HepG2 (cell line): ENCODE data around the gene IGHMBP2. TPM values are rescaled to one million over a fixed set of nuclear protein-coding genes. Genes with fewer than 3 reads are reported as not detected.
"Not testable (repeated sequence)": the region's sequence is repeated elsewhere in the genome, so short reads cannot be mapped to it uniquely, and the experiment has no call there.

Source experiments
- ATAC-seq: fragments of 200-7000 bp; cut with Tn5 transposase; 3 replicates; pipeline ENCODE4 v1.9.1; 2020; ENCODE audit warnings: mild to moderate bottlenecking, moderate library complexity
- BruUV-seq: library from RNA; stranded (reverse); fragments of 400-500 nt; replicated peaks from 2 replicates; lab custom pipeline; 2021; lab: Mats Ljungman, UMichigan
- CTCF ChIA-PET: fragments of 300-600 bp; formaldehyde crosslinking; extraction: SDS; loops from one replicate; lab custom pipeline; 2021; ENCODE audit warnings: low total read pairs, inconsistent platforms, low intra/inter-chr PET ratio; lab: Yijun Ruan, JAX
- POLR2A ChIA-PET: fragments of 350-600 bp; sonication (Branson Sonifier 250); formaldehyde crosslinking; loops from one replicate; lab custom pipeline; 2020; ENCODE audit warnings: antibody characterized with exemption, inconsistent platforms; lab: Yijun Ruan, JAX
- DNase-seq: peaks from one replicate; pipeline ENCODE4 v3.0.0-alpha.2; 2015; ENCODE audit warnings: low spot score
- FAIRE-seq: peaks from 3 replicates; lab custom pipeline; 2011; peaks lifted over from hg19 to GRCh38; lab: Jason Lieb, UNC
- H2AFZ ChIP-seq: one replicate; pipeline ENCODE4 v1.6.1; 2011; ENCODE audit warnings: low read length, inconsistent platforms
- H3K27ac ChIP-seq: fragments of 300-600 bp; 3 replicates; pipeline ENCODE4 v1.8.0; 2011; ENCODE audit warnings: mixed run types, mild to moderate bottlenecking, mixed read lengths, low read length, inconsistent platforms; ENCODE audit not compliant: insufficient read depth; ENCODE audit errors: extremely low read length
- H3K27me3 ChIP-seq, 2 experiments: fragments of 200-600 bp in 1 of 2; 2 replicates in 1 of 2; 3 replicates in 1 of 2; pipeline versions ENCODE4 v1.6.0 to v1.8.0; 2011; ENCODE audit warnings: low read length in 2 of 2, mild to moderate bottlenecking in 2 of 2, moderate library complexity in 2 of 2, inconsistent platforms in 1 of 2; ENCODE audit not compliant: insufficient read depth in 2 of 2, control insufficient read depth in 1 of 2
- H3K36me3 ChIP-seq, 2 experiments: fragments of 200-600 bp in 1 of 2; replicated peaks in 1 of 2; 2 replicates in 1 of 2; 3 replicates in 1 of 2; pipeline versions ENCODE4 v1.5.1 to v1.8.0; 2011; ENCODE audit warnings: low read length in 2 of 2, inconsistent platforms in 1 of 2; ENCODE audit not compliant: insufficient read depth in 2 of 2, control insufficient read depth in 1 of 2
- H3K4me1 ChIP-seq: 2 replicates; pipeline ENCODE4 v1.5.1; 2012; ENCODE audit warnings: low read length, inconsistent platforms; ENCODE audit not compliant: insufficient read depth
- H3K4me2 ChIP-seq: 2 replicates; pipeline ENCODE4 v1.6.0; 2011; ENCODE audit warnings: low read depth, low read length, inconsistent platforms
- H3K4me3 ChIP-seq, 3 experiments: fragments of 200-600 bp in 1 of 3; sonication (generic), shearing (Covaris generic) in 1 of 3; replicated peaks in 1 of 3; 2 replicates each; pipeline ENCODE4 v1.5.1; 2011 to 2016; ENCODE audit warnings: low read length in 3 of 3, inconsistent platforms in 2 of 3, low read depth in 2 of 3, mild to moderate bottlenecking in 2 of 3, control low read depth in 1 of 3, mixed read lengths in 1 of 3; ENCODE audit not compliant: insufficient read depth in 1 of 3
- H3K79me2 ChIP-seq: one replicate; pipeline ENCODE4 v1.6.1; 2011; ENCODE audit warnings: low read length, inconsistent platforms; ENCODE audit not compliant: insufficient read depth
- H3K9ac ChIP-seq: 2 replicates; pipeline ENCODE4 v1.6.0; 2011; ENCODE audit warnings: mild to moderate bottlenecking, low read depth, low read length, inconsistent platforms; ENCODE audit not compliant: insufficient read depth
- H3K9me3 ChIP-seq: 2 replicates; pipeline ENCODE4 v1.5.1; 2012; ENCODE audit warnings: mild to moderate bottlenecking, low read length
- H4K20me1 ChIP-seq: 2 replicates; pipeline ENCODE4 v1.6.0; 2011; ENCODE audit warnings: inconsistent platforms, mild to moderate bottlenecking, low read length, moderate library complexity; ENCODE audit not compliant: insufficient read depth
- SMYD3 ChIP-seq: sonication (generic); formaldehyde crosslinking; IDR thresholded peaks from 2 replicates; pipeline ENCODE4 v1.8.1; 2023; ENCODE audit warnings: mild to moderate bottlenecking, missing genetic modification reagents
- ZNF530 ChIP-seq: sonication (generic); formaldehyde crosslinking; IDR thresholded peaks from 2 replicates; pipeline ENCODE4 v1.5.0; 2020; ENCODE audit warnings: low read depth, mild to moderate bottlenecking, missing genetic modification reagents
- WGBS: methylation state at CpG from one replicate; pipeline ENCODE4 v1.1.6; 2017; ENCODE audit warnings: low lambda C conversion rate; 5-methylcytosine and 5-hydroxymethylcytosine counted together
- in situ Hi-C: cut with HindIII; loops from 2 replicates; pipeline ENCODE4 v1.10.0; 2017; ENCODE audit warnings: low pct_unique_long_range_greater_than_20kb; ENCODE audit not compliant: extremely low pct_ligation_motif_present
- intact Hi-C: fragments of 100-400 bp; cut with micrococcal nuclease; formaldehyde crosslinking; loops from one replicate; pipeline ENCODE4 v1.10.0; 2022; ENCODE audit not compliant: unreplicated experiment
- polyA plus RNA-seq, 8 experiments: library from polyadenylated mRNA; depleted of rRNA in 3 of 8; stranded (reverse) in 7 of 8; unstranded in 1 of 8; fragments of >200 nt; fragmentation: Illumina TruSeq in 4 of 8; extraction: Trizol in 4 of 8; gene quantifications; 2 replicates each; pipeline versions ENCODE4 v1.2.1 to v1.2.3, GENCODE V29; 2011 to 2016; ENCODE audit warnings: low read depth in 4 of 8, missing spikeins in 1 of 8, mixed read lengths in 1 of 8; ENCODE audit not compliant: insufficient read depth in 1 of 8
- total RNA-seq, 5 experiments: library from RNA; depleted of rRNA; stranded (reverse); fragments of >200 nt; fragmentation: Illumina TruSeq; extraction: Trizol; gene quantifications; 2 replicates each; pipeline ENCODE4 v1.2.3, GENCODE V29; 2016; ENCODE audit warnings: low read depth in 1 of 5
- TF ChIP-seq, protein P1 (sequence below): sonication (generic); formaldehyde crosslinking; IDR thresholded peaks from 2 replicates; pipeline ENCODE4 v1.4.0; 2020; ENCODE audit warnings: missing genetic modification reagents

IGHMBP2 gene
- total and polyA plus RNA-seq, 2 of the 13 experiments (the other 11 are each of a cell fraction or from before 2014, with no cell fraction given), result 8.9 to 9.9 TPM

DNA sequence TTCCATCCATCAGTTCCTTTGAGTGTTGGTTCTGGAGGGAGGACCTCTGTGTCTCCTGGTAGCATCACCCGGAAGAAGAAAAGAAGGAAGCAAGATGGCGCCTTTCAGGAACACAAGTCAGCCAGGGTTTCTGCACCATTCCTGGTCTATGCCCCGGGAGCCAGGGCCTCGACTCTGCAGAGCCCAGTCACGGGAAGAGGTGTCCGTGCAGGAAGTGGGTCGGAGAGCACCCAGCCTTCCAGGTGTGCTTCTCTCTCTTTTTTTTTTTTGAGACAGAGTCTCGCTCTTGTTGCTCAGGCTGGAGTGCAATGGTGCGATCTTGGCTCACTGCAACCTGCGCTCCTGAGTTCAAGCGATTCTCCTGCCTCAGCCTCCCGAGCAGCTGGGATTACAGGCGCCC, 21.3 kb upstream of the IGHMBP2 start (continued):
- TF ChIP-seq SMYD3 (CRISPR knock-in tag) (no peak), ZNF530 (no peak)
- TF ChIP-seq, protein P1, sequence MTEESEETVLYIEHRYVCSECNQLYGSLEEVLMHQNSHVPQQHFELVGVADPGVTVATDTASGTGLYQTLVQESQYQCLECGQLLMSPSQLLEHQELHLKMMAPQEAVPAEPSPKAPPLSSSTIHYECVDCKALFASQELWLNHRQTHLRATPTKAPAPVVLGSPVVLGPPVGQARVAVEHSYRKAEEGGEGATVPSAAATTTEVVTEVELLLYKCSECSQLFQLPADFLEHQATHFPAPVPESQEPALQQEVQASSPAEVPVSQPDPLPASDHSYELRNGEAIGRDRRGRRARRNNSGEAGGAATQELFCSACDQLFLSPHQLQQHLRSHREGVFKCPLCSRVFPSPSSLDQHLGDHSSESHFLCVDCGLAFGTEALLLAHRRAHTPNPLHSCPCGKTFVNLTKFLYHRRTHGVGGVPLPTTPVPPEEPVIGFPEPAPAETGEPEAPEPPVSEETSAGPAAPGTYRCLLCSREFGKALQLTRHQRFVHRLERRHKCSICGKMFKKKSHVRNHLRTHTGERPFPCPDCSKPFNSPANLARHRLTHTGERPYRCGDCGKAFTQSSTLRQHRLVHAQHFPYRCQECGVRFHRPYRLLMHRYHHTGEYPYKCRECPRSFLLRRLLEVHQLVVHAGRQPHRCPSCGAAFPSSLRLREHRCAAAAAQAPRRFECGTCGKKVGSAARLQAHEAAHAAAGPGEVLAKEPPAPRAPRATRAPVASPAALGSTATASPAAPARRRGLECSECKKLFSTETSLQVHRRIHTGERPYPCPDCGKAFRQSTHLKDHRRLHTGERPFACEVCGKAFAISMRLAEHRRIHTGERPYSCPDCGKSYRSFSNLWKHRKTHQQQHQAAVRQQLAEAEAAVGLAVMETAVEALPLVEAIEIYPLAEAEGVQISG (CRISPR knock-in tag), result no peak

DNA sequence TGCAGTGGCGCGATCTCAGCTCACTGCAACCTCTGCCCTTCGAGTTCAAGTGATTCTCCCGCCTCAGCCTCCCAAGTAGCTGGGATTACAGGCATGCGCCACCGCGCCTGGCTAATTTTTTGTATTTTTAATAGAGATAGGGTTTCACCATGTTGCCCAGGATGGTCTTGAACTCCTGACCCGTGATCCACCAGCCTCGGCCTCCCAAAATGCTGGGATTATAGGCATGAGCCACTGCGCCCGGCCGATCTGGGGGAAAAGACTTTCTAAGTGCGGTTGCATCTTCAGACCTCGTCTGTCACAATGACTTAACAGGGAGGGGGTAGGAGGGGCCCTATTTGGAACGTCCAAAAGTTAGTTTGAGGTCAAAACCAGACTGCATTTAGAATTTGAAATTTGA, 18.9 kb upstream of the IGHMBP2 start:
- H3K36me3 ChIP-seq, ATAC-seq, H4K20me1 ChIP-seq, H3K4me2 ChIP-seq, H3K27me3 ChIP-seq, H3K9ac ChIP-seq, FAIRE-seq, H3K4me1 ChIP-seq, H3K27ac ChIP-seq, BruUV-seq, POLR2A ChIA-PET, H3K4me3 ChIP-seq, H3K79me2 ChIP-seq, H2AFZ ChIP-seq, H3K9me3 ChIP-seq, CTCF ChIA-PET, DNase-seq: not testable (repeated sequence)
- in situ Hi-C loops, result loop anchor here (25.0 kb wide), 1 partner anchor 248 kb away; no protein-coding TSS in a partner anchor
- WGBS, result 97% methylated on average over 15 of the region's 15 CpGs
- intact Hi-C loops, result loop anchor here (1.0 kb wide), 1 partner anchor 15 kb away; no protein-coding TSS in a partner anchor
